ENCODE data around the gene LCT. TPM values are rescaled to one million over a fixed set of nuclear protein-coding genes. Genes with fewer than 3 reads are reported as not detected.

LCT gene
- total and polyA plus RNA-seq, 2 experiments from 2014 or later: not detected

GRCh38 chr2:135800513-135801460 lies 36.2 kb downstream of the LCT start:
- Histone ChIP-seq H3K27ac (ENCODE audit: low read depth) (no peak overlapping the region), H3K36me3 (ENCODE audit: insufficient read depth) (no peaks in the 10 kb centered on the region), H2AFZ (no peak overlapping the region), H4K20me1 (replicated peaks; ENCODE audit: insufficient read depth) (no peaks in the 10 kb centered on the region), H3F3A (replicated peaks; ENCODE audit: low read depth) (no peaks in the 10 kb centered on the region), H3K9me2 (ENCODE audit: insufficient read depth) (no peaks in the 10 kb centered on the region), H3K4me1 (ENCODE audit: insufficient read depth) (no peaks in the 10 kb centered on the region), H3K27me3 (ENCODE audit: insufficient read depth) (no peaks in the 10 kb centered on the region), H3K4me3 (no peak overlapping the region), H3K4me2 (no peak overlapping the region), H3K79me2 (replicated peaks; ENCODE audit: insufficient read depth) (no peaks in the 10 kb centered on the region)
- no peak for DNase-seq (ENCODE audit: low spot score)
- peaks cover 36% of the 10 kb centered on the region for H3K9me3 Mint-ChIP-seq
- no peak for ATAC-seq
- peaks cover 20% of the 10 kb centered on the region for H3K36me3 Mint-ChIP-seq (ENCODE audit: low read depth)
- H3K4me3 Mint-ChIP-seq: no peak overlapping the region
- TF ChIP-seq CTCF (conservative IDR thresholded peaks at IDR 0.05; ENCODE audit: low read depth in 2 of 2) (peak in 1 of 2 experiments; percentile 32; a peak in 2 of 4 replicates), REST (IDR thresholded peaks at IDR 0.05; ENCODE audit: unreplicated experiment) (no peak)
- 0 out of 3 replicates have a peak, but pooled peaks cover 5% of the 10 kb centered on the region for H3K4me1 Mint-ChIP-seq
- no peaks in the 10 kb centered on the region for H3K27me3 Mint-ChIP-seq (ENCODE audit: insufficient read depth, low read depth, poor library complexity)
- no peak overlapping the region for H3K27ac Mint-ChIP-seq

GRCh38 chr2:135799738-135800137 lies 37.2 kb downstream of the LCT start:
- Histone ChIP-seq H3K79me2 (replicated peaks; ENCODE audit: insufficient read depth) (no peaks in the 10 kb centered on the region), H3K4me2 (no peak overlapping the region), H3K9me2 (ENCODE audit: insufficient read depth) (no peaks in the 10 kb centered on the region), H3K27ac (ENCODE audit: low read depth) (no peak overlapping the region), H3K4me3 (no peak overlapping the region), H3F3A (replicated peaks; ENCODE audit: low read depth) (no peaks in the 10 kb centered on the region), H3K36me3 (ENCODE audit: insufficient read depth) (no peaks in the 10 kb centered on the region), H2AFZ (no peak overlapping the region), H3K27me3 (ENCODE audit: insufficient read depth) (no peaks in the 10 kb centered on the region), H3K4me1 (ENCODE audit: insufficient read depth) (no peaks in the 10 kb centered on the region), H4K20me1 (replicated peaks; ENCODE audit: insufficient read depth) (no peaks in the 10 kb centered on the region)
- ATAC-seq (no peak), DNase-seq (ENCODE audit: low spot score) (peak; percentile 25)
- 0 out of 3 replicates have a peak, but pooled peaks cover 5% of the 10 kb centered on the region for H3K4me1 Mint-ChIP-seq
- H3K27me3 Mint-ChIP-seq (ENCODE audit: insufficient read depth, low read depth, poor library complexity): peaks cover 2% of the 10 kb centered on the region
- H3K27ac Mint-ChIP-seq: no peak overlapping the region
- H3K36me3 Mint-ChIP-seq (ENCODE audit: low read depth): peaks cover 20% of the 10 kb centered on the region
- peaks cover 36% of the 10 kb centered on the region for H3K9me3 Mint-ChIP-seq
- no peak overlapping the region for H3K4me3 Mint-ChIP-seq
- TF ChIP-seq ZNF462 (CRISPR knock-in tag; IDR thresholded peaks at IDR 0.05): no peak
- no peak for TF ChIP-seq ETS1 (IDR thresholded peaks at IDR 0.05)
- TF ChIP-seq EZH2 (IDR thresholded peaks at IDR 0.05; ENCODE audit: low read depth, unreplicated experiment): no peak

Measured in GM23338 (cell line).